HG02759 (cell line): Measurements from ENCODE around the gene FOXP4.

Experiments
- ATAC-seq: cut with Tn5 transposase; IDR thresholded peaks from one replicate; pipeline ENCODE4 v1.9.1; 2021; ENCODE audit warnings: mild to moderate bottlenecking, moderate library complexity; ENCODE audit not compliant: unreplicated experiment

Gene FOXP4

DNA sequence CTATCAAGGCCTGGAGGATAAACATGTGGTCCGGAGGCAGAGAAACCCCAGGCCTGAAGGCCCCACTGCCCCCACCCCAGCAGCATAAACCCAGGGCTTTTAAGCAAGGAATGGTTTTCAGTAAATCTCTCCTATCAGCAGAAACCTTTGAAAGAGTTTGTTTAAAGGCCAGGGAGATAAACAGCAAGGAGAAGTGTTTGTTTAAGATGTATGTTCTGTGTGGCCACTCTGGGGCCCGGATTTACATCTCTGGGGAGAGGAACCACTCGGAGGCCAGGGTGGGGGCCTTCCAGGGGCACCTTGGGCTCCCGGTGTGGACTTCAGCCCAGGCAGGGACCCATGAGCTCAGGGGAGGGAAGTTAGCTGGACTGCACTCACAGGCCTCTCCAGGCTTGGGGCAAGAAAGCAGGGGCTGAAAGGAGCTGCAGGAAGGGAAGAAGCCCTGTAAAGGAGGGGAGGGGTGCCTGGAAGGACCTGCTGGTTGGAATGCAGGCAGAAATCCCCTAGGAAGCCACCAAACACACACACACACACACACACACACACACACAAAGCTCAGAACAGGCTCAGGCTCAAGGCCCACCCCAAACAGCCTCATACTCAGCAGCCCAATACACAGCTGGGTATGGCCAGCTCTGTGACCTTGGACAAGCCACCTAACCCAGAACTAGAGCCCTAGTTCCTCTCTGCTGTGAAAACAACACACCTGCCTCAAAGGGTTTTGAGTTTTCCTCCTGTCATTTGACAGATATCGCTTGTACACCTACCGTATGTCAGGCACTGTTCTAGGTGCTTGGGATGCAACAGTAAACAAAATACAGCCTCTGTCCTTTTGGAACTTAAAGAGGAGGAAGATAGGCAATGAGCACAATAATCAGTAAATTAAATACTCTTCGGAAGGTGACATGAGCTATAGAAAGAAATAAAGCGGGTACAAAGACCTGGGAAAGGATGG, 26.2 kb upstream of the FOXP4 start:
- no peak for ATAC-seq

DNA sequence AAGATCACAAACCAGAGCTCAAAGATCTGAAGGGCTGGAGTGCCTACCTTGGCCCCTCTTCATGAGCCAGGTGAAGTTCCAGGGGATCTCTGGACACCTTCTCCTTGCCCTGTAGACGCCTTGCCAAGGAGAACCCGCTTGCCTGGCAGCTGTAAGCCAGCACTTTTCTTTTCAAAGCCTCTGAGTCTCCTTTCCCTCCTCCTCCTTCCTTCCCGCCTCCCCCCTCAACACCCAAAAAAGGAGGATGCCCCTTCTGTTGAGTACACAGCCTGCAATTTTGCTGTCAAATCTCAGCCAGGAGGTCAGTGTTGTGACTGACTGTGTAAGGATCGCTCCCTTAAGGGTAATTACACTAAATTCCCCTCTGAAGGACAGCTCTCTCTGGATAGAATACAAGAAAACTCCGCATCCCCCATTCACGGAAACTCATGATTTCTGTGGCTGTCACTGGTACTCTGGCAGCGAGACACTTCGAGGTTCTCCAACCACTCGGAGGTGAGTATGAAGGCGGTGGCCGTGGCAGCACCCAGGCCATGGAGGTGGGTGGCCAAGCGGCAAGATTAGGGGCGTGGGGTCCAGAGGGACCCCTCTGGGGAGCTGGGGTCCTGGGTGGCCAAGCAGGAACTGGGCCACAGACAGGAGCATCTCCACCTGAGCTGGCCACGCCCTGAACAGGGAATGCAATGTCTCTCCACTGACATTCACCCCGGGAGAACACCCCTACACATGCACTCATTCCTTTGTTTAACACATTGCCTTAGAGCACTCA, 23.2 kb upstream of the FOXP4 start:
- ATAC-seq, result no peak

- ATAC-seq, result no peak
These were observed 22.1 kb upstream of the FOXP4 start for GRCh38 chr6:41523915-41524633.

GRCh38 chr6:41524634-41525011, 21.6 kb upstream of the FOXP4 start:
- no peak for ATAC-seq

DNA sequence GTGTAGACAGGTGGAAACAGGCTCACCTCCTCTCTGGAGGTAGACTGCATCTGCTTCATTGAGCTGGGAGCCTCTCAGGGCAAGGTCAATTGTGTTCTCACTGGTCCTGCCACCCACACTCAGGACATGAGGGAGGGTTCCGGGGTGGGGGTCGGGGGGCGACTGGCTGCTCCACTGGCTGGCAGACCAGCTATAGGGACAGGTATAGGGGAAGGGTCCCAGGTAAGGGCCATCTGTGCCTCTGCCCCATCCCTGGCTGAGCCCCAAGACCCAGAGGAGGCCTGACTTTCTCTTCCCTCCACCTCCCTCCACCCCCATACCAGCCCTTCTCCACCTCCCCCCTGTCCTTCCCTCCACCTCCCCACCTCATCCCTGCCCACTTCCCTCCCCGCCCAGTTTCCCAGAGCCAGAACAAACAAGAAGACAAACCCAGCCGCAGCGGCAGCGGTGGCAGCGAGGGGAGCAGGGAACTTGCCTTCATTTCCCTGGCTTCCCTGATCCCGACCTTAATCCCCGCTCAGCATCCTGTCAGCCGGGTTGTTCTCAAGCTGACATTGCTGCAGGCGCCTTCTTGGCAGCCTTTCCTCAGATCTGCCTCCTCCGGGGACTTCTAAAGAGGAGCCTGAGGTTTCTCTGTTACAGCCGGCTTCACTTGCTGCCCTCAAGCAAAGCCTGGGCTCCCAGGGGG, 18.3 kb upstream of the FOXP4 start:
- no peak for ATAC-seq

DNA sequence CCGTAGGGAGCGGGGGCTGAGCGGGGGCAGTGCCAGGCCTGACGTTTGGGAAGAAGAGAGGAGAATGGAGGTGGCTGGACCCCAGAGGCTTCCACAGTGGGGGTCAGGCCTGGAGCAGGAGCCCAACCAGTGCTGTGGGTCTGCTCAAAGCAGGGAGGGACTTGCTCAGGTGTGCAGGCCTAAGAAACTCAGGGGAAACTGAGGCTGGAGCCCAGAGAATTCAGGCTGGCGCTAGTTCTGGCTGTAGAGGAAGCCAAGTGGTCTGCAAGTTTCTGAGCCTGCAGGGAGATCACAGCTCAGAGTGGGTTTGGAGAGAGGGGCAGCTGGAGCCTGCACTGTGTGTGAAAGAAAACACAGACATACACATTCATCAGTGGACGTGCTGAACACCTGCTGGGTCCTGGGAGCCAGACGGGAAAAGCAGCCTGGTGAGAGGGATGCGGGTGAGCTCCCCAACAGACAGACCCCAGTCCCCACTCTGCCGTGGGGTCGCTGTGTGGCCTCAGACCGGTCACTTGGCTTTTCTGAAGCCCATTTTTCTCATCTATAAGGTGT, 17.7 kb upstream of the FOXP4 start:
- ATAC-seq, result no peak

GRCh38 chr6:41529049-41529448, 17.1 kb upstream of the FOXP4 start:
- no peak for ATAC-seq

- ATAC-seq, result no peak
These were observed 16.2 kb upstream of the FOXP4 start for GRCh38 chr6:41529970-41530369.

GRCh38 chr6:41530476-41530875, 15.7 kb upstream of the FOXP4 start:
- no peak for ATAC-seq

DNA sequence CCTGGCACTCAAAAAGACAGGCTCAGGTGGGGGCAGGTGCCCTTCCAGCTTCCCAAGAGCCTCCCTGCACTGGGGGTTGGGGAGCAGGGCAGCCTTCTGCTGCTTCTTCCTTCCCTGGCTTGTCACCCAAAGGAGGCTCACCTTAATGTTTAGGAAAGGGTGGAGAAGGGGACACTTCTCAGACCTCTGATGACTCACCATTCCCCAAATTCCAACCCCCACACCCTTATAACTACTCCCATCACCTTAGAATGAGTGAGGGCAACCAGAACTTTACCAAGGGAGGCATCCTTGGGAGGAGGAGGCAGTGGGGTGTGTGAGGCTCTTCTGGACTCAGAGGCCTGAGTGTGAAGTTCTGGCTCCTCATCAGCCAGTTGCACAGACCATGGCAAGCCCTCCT, 15.2 kb upstream of the FOXP4 start:
- no peak for ATAC-seq

GRCh38 chr6:41531591-41532582, 14.3 kb upstream of the FOXP4 start:
- ATAC-seq, result peak; percentile 87

GRCh38 chr6:41535766-41536165, 10.4 kb upstream of the FOXP4 start:
- ATAC-seq, result no peak

GRCh38 chr6:41536795-41537758, 9.1 kb upstream of the FOXP4 start:
- ATAC-seq, result no peak

- ATAC-seq, result no peak
These were observed 7.5 kb upstream of the FOXP4 start for GRCh38 chr6:41538556-41539182.

DNA sequence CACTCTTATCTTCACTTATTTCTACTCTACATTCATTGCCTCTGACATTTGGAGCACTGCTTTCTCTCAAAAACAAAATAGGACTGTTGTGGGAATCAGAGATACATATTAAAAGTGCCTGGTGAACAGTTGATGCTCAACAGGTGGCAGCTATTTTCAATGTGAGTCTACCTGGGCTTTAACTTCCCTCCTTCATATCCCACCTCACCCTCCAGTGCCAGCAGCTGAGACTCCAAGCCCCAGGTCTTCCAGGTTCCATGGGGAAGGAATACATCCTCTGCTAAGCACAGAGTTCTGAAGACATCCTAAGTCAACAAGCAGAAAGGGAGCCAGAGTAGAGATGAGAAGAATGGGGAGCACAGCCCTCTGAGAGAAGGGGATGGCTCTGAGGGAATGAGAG, 7.0 kb upstream of the FOXP4 start:
- ATAC-seq, result no peak

DNA sequence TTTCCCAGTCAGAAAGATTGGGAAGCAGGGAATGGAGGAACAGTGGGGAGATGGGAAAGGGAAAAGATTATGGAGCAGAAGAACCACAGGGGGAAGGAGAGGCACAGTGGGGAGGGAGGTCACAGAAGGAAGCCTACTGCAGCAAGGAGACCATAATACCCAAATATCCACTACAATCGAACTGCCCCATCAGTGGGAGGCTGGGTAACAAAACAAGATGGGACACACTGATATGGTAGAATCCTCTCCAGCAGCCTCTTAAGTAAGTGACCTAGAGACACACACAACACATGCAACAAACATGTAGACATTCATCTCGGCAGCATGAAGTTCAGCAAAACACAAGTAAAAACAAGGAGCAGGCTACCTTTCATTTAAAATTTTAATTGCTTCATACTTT, 4.8 kb upstream of the FOXP4 start:
- no peak for ATAC-seq

DNA sequence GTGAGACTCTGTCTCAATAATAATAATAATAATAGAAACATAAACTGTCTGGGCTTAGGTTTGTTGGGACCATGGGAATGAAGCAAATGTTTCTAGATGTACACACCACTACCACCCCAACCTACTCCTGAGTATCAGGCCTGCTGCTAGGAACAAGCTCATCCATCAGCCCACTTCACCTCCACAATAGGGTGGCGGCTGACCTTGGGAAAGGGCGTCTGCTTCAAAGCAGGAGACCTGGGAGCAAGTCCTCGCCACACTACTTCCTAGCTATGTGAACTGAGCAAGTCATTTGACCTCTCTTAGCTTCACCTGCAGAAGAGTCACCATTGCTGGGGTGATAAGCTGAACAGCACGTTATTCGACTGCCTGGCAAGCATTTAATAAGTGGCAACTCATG, 3.1 kb upstream of the FOXP4 start:
- no peak for ATAC-seq

DNA sequence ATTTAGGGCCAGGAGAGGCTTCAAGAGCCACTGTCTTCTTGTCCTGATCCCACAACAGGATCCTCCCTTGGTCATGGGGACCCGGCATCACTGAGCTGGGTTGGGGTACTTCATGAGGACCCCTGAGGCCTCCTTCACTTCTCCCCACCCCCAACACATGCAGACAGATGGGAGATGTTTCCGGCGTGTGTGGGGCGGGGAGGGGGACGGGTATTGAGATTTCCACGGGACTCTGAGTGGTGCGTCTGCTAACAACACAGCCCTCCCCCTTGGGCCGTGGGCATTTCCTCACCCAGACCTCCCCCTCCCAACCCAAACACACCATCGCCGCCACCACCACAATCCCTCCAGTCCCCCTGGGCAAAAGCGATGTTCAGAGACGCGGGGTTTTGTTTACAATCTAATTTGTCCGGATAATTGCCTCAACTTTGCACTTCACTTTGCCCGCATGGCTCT, 906 bp upstream of the FOXP4 start:
- ATAC-seq, result no peak
